GM20000 (cell line): Measurements from ENCODE around the gene NT5C2.
"Not testable (repeated sequence)": the region's sequence is repeated elsewhere in the genome, so short reads cannot be mapped to it uniquely, and the experiment has no call there.

Experiments
- DNase-seq: peaks from one replicate; pipeline ENCODE4 v3.0.0; 2012; ENCODE audit warnings: low spot score
- CTCF ChIP-seq: IDR thresholded peaks from 2 replicates; pipeline ENCODE4 v1.5.1; 2012; ENCODE audit warnings: mild to moderate bottlenecking, control low read depth; ENCODE audit errors: extremely low read depth, missing control alignments

NT5C2 gene

GRCh38 chr10:103130910-103131309 lies 62.2 kb downstream of the NT5C2 start:
- DNase-seq, result no peak
- TF ChIP-seq CTCF, result no peak

- not testable (repeated sequence) for DNase-seq
Measured at GRCh38 chr10:103130180-103130579, 62.9 kb downstream of the NT5C2 start.

GRCh38 chr10:103127241-103127640 lies 65.8 kb downstream of the NT5C2 start:
- no peak for TF ChIP-seq CTCF
- DNase-seq, result no peak

GRCh38 chr10:103125323-103126267 lies 67.5 kb downstream of the NT5C2 start:
- DNase-seq, result peak; percentile 62

GRCh38 chr10:103124420-103125096 lies 68.5 kb downstream of the NT5C2 start:
- TF ChIP-seq CTCF, result no peak
- DNase-seq, result no peak

More at GRCh38 chr10:103125323-103126267, 67.5 kb downstream of the NT5C2 start:
- no peak for TF ChIP-seq CTCF

- TF ChIP-seq CTCF, result no peak
- no peak for DNase-seq
Measured at GRCh38 chr10:103123282-103124024, 69.6 kb downstream of the NT5C2 start.

GRCh38 chr10:103120977-103121735 lies 71.9 kb downstream of the NT5C2 start:
- TF ChIP-seq CTCF, result no peak
- DNase-seq, result no peak
